ENCODE results near the gene GRB7.

The GRB7 gene

DNA sequence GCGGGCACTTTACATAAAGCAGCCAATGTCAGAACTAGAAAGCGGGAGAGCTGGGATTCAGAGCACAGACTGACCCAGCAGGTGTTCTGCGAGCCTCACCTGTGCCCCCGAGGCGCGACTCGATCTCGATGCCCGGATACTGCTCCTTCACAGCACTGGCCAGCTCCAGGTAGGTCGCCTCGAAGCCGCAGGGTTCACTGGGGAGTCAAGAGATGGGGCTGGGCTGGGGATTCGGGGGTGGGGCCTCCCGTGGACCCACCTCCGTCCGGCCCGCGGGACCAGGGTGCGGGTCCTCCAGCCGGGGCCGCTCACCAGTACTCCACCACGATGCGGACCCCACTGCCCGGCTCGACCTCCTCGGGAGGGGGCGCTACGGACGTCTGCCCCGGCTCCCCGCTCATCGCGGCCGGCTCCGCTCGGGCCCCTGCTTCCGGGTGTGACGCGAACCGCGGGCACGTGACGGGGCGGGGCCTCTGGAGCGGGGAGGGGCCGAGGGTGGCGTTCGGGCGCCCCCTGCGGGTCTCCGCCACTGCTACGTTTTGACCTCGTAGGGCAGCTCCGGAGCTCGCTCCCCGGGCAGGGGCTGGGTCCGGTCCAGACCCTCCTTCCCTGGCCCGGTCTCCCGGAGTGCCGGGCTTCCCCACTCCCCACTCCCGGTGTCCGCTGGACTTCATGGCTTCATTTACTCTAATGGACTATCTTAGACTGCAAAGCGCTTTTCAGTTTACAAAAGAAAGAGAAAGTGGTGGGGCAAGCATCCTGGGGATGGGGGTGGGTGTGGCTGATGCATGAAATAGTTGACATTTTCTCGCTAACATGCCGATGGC, 7.4 kb upstream of the GRB7 start, which contains the start of gene MIEN1:
Gene MIEN1, minus strand, starts transcription at position 438 of the 827 bp plus-strand sequence. Its CDS starts 37 bp downstream, at position 401.
- H3K9ac ChIP-seq (ENCODE audit: low read depth in 1 of 2, low read length in 2 of 2) = peak within 1 kb of the TSS; percentile 82 to 95
- peaks cover 12 to 13% of the 10 kb centered on the region in 2 donors for H3K4me1 ChIP-seq (ENCODE audit: control insufficient read depth in 1 of 2, insufficient read depth in 2 of 2, low read length in 2 of 2)
- peaks cover 12 to 32% of the 10 kb centered on the region in 2 donors for H3K36me3 ChIP-seq (ENCODE audit: control insufficient read depth in 1 of 2, insufficient read depth in 2 of 2, low read length in 2 of 2)
- no peaks in the 10 kb centered on the region for H3K9me3 ChIP-seq (ENCODE audit: control insufficient read depth in 1 of 2, low read length in 2 of 2)
- peak within 1 kb of the TSS; percentile 88 for H3K27ac ChIP-seq (ENCODE audit: low read depth, low read length)
- peak within 1 kb of the TSS; percentile 78 to 89 for H3K4me3 ChIP-seq (ENCODE audit: low read depth in 1 of 2, low read length in 2 of 2)
- no peaks in the 10 kb centered on the region for H3K27me3 ChIP-seq (ENCODE audit: control insufficient read depth in 1 of 2, insufficient read depth in 2 of 2, low read length in 2 of 2)

DNA sequence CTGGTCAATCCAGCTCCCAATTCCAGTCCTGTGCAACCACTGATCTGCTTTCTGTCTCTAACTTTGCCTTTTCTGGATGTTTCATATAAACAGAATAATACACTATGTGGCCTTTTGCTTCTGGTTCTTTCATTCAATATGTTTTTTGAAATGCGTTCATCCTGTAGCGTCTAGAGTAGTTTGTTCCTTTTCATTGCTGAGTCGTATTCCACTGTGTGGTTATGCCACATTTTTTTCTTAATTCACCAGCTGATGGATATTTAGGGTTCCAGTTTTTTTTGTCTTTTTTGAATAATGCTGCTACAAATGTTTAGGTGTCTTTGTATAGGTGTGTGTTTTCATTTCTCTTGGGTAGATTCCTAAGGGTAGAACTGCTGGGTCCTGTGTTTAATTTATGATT, 5.2 kb upstream of the GRB7 start:
- Histone ChIP-seq H3K27ac (ENCODE audit: low read depth, low read length) (no peak overlapping the region), H3K9me3 (ENCODE audit: control insufficient read depth in 1 of 2, low read length in 2 of 2) (no peaks in the 10 kb centered on the region), H3K27me3 (ENCODE audit: control insufficient read depth in 1 of 2, insufficient read depth in 2 of 2, low read length in 2 of 2) (no peaks in the 10 kb centered on the region), H3K9ac (ENCODE audit: low read depth in 1 of 2, low read length in 2 of 2) (no peak overlapping the region), H3K4me3 (ENCODE audit: low read depth in 1 of 2, low read length in 2 of 2) (no peak overlapping the region), H3K4me1 (ENCODE audit: control insufficient read depth in 1 of 2, insufficient read depth in 2 of 2, low read length in 2 of 2) (peaks cover 23 to 24% of the 10 kb centered on the region in 2 donors), H3K36me3 (ENCODE audit: control insufficient read depth in 1 of 2, insufficient read depth in 2 of 2, low read length in 2 of 2) (peaks cover 3 to 13% of the 10 kb centered on the region in 2 donors)

DNA sequence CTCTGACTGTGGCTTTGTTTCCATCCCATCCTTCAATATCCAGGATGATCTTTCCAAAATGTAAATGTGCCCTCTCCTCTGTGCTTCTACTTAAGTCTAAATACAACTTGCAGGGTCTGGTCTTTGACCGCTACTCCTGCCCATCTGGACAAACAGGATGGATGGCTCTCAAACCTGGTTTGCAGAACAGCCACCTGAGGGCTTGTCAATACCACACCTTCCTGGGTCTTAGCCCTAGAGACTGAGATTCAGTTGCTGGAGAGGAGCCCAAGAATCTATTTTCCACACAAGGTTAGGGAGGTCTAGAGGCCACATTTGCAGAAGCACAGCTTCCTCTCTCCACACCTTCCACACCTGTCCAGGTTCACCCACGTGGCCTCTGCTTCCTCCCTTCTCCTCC, 1.9 kb upstream of the GRB7 start:
- Histone ChIP-seq H3K9ac (ENCODE audit: low read depth in 1 of 2, low read length in 2 of 2) (peak overlapping the region in 1 of 2 donors; percentile 29), H3K4me1 (ENCODE audit: control insufficient read depth in 1 of 2, insufficient read depth in 2 of 2, low read length in 2 of 2) (peaks cover 16 to 23% of the 10 kb centered on the region in 2 donors), H3K27me3 (ENCODE audit: control insufficient read depth in 1 of 2, insufficient read depth in 2 of 2, low read length in 2 of 2) (no peaks in the 10 kb centered on the region), H3K27ac (ENCODE audit: low read depth, low read length) (no peak overlapping the region), H3K4me3 (ENCODE audit: low read depth in 1 of 2, low read length in 2 of 2) (peak overlapping the region in 1 of 2 donors; percentile 18), H3K36me3 (ENCODE audit: control insufficient read depth in 1 of 2, insufficient read depth in 2 of 2, low read length in 2 of 2) (no peaks in the 10 kb centered on the region), H3K9me3 (ENCODE audit: control insufficient read depth in 1 of 2, low read length in 2 of 2) (no peaks in the 10 kb centered on the region)

DNA sequence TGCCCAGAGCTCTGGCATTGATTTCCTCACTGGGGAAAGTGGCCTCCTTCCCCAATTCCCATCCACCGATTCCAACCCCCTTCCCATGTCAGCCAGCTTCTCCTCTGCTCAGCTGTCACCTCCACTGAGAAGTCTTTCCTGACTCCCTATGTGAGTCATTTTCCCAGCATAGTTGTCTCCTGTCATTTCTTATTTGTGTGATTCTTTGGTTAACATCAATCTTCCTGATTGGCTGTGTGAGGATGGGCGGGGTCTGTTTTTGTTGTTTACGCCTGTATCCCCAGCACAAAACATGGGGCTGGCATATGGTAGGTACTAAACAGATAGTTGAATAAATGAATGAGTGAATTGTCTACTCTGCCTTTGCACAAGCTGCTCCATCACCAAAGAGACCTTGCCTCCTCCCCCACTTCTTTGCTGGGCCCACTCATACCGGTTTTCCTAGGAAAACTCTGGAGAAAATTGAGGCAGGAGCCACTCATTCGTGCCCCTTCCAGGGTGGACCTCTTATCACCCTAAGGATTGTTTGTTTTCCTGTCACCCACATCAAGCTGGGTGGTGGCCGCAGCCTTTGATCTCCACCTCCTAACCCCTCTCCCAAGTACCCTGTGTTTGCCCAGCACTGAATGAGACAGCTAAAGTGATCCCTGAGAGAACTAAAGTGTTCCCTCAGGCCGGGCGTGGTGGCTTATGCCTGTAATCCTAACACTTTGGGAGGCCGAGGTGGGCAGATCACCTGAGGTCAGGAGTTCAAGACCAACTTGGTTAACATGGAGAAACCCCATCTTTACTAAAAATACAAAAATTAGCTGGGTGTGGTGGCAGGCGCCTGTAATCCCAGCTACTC, 1.2 kb upstream of the GRB7 start:
- H3K9me3 ChIP-seq (ENCODE audit: control insufficient read depth in 1 of 2, low read length in 2 of 2) = no peaks in the 10 kb centered on the region
- peaks cover 16 to 26% of the 10 kb centered on the region in 2 donors for H3K4me1 ChIP-seq (ENCODE audit: control insufficient read depth in 1 of 2, insufficient read depth in 2 of 2, low read length in 2 of 2)
- H3K27ac ChIP-seq (ENCODE audit: low read depth, low read length) = no peak overlapping the region
- H3K27me3 ChIP-seq (ENCODE audit: control insufficient read depth in 1 of 2, insufficient read depth in 2 of 2, low read length in 2 of 2) = no peaks in the 10 kb centered on the region
- H3K36me3 ChIP-seq (ENCODE audit: control insufficient read depth in 1 of 2, insufficient read depth in 2 of 2, low read length in 2 of 2) = no peaks in the 10 kb centered on the region
- H3K4me3 ChIP-seq (ENCODE audit: low read depth in 1 of 2, low read length in 2 of 2) = peak overlapping the region in 1 of 2 donors; percentile 18
- H3K9ac ChIP-seq (ENCODE audit: low read depth in 1 of 2, low read length in 2 of 2) = peak overlapping the region; percentile 86 to 88

DNA sequence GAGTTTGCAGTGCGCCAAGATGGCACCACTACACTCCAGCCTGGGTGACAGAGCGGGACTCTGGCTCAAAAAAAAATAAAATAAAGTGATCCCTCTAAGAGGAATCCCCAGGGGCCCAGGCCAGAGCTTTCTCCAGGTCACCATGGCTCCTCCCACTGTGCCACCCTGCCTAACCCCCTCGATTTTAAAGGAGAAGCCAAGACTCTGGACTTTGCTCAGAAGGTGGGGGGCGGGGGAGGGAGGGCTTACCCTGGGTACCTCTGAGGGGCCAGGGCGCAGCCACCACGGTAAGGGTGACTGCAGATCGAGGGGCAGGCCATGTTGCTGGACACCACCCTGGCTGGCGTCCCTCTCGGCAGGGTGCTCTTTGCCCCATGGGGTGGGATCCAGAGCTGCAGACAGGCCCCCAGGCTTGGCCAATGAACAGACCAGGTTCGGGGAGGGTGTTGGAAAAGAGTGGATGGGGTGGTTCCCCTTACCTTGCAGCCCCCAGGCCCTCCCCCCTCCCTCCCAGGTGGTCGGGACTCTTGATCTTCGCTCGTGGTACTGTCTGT, 455 bp upstream of the GRB7 start:
- H3K27ac ChIP-seq (ENCODE audit: low read depth, low read length) = peak overlapping the region; percentile 86
- H3K4me3 ChIP-seq (ENCODE audit: low read depth in 1 of 2, low read length in 2 of 2) = peak overlapping the region; percentile 75 to 82
- H3K27me3 ChIP-seq (ENCODE audit: control insufficient read depth in 1 of 2, insufficient read depth in 2 of 2, low read length in 2 of 2) = no peaks in the 10 kb centered on the region

DNA sequence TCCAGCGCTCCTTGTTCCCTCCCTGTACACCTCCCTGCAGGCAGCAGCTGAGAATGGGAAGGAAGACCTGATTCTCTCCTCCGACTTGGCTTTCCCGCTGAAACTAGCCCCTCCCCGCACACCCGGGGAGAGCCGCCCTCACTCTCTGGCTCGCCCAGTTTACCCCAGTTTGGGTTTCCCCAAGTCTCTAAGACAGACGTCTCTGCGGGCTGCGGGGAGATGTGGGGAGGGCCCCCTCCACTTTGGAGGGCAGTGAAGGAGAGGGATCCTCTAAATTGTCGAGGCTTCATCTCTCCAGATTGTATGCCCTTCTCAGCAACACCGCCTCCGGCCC, 797 bp downstream of the GRB7 start:
- Histone ChIP-seq H3K27me3 (ENCODE audit: control insufficient read depth in 1 of 2, insufficient read depth in 2 of 2, low read length in 2 of 2) (peaks cover 0 to 4% of the 10 kb centered on the region in 2 donors), H3K9ac (ENCODE audit: low read depth in 1 of 2, low read length in 2 of 2) (peak overlapping the region; percentile 86 to 88), H3K4me1 (ENCODE audit: control insufficient read depth in 1 of 2, insufficient read depth in 2 of 2, low read length in 2 of 2) (peaks cover 16 to 26% of the 10 kb centered on the region in 2 donors), H3K4me3 (ENCODE audit: low read depth in 1 of 2, low read length in 2 of 2) (peak overlapping the region; percentile 75 to 82), H3K36me3 (ENCODE audit: control insufficient read depth in 1 of 2, insufficient read depth in 2 of 2, low read length in 2 of 2) (peaks cover 5 to 10% of the 10 kb centered on the region in 2 donors), H3K9me3 (ENCODE audit: control insufficient read depth in 1 of 2, low read length in 2 of 2) (no peaks in the 10 kb centered on the region), H3K27ac (ENCODE audit: low read depth, low read length) (peak overlapping the region; percentile 86)

More for the DNA sequence above, 455 bp upstream of the GRB7 start:
- Histone ChIP-seq H3K4me1 (ENCODE audit: control insufficient read depth in 1 of 2, insufficient read depth in 2 of 2, low read length in 2 of 2) (peaks cover 16 to 26% of the 10 kb centered on the region in 2 donors), H3K9ac (ENCODE audit: low read depth in 1 of 2, low read length in 2 of 2) (peak overlapping the region; percentile 86 to 88), H3K9me3 (ENCODE audit: control insufficient read depth in 1 of 2, low read length in 2 of 2) (no peaks in the 10 kb centered on the region), H3K36me3 (ENCODE audit: control insufficient read depth in 1 of 2, insufficient read depth in 2 of 2, low read length in 2 of 2) (peaks cover 0 to 2% of the 10 kb centered on the region in 2 donors)

DNA sequence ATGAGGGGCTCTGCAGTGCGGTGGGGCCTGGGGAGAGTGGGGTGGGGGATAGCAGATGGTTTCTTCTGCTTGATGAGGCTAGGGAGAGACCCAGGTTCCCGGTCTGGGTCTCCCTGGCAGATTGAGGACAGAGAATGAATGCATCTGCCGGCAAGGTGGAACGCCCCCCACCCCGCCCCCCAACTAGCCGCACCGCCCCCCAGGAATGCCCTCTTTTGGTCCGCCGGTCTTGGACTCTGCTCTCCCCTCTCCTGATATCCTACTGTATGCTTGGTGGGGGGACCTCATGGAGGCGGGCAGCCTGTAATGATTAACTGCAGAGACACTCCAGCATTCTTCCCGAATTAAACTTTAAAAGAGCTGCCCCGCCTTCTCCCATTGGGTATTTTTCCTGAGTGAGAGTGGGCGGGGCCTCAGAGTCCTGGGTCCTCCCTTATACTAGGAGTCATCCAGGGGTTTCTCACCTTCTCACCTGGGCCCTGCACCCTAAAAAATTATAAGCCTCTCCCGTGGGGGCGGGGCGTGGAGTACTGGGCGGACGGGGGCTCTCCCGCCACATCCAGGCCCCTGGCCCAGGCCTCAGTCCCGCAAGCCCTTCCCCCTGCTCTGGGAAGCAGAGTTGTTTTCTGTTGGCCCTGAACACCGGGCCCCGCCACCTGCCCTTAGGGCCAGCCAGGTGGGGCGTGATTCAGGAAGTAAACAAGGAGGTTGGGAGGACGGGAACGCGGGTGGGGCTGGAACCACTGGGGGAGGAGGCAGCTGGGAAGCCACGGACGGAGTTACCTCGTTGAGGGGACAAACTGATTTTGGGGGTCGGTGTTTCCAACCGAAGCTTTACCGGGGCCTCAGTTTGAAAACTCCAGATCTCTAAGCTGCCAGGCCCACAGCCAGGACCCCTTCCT, 1.5 kb downstream of the GRB7 start:
- Histone ChIP-seq H3K27ac (ENCODE audit: low read depth, low read length) (peak overlapping the region; percentile 86), H3K36me3 (ENCODE audit: control insufficient read depth in 1 of 2, insufficient read depth in 2 of 2, low read length in 2 of 2) (peaks cover 5 to 14% of the 10 kb centered on the region in 2 donors), H3K9me3 (ENCODE audit: control insufficient read depth in 1 of 2, low read length in 2 of 2) (no peaks in the 10 kb centered on the region), H3K27me3 (ENCODE audit: control insufficient read depth in 1 of 2, insufficient read depth in 2 of 2, low read length in 2 of 2) (peaks cover 0 to 4% of the 10 kb centered on the region in 2 donors), H3K9ac (ENCODE audit: low read depth in 1 of 2, low read length in 2 of 2) (peak overlapping the region; percentile 72 to 88), H3K4me3 (ENCODE audit: low read depth in 1 of 2, low read length in 2 of 2) (peak overlapping the region; percentile 75 to 82), H3K4me1 (ENCODE audit: control insufficient read depth in 1 of 2, insufficient read depth in 2 of 2, low read length in 2 of 2) (peaks cover 16 to 26% of the 10 kb centered on the region in 2 donors)

DNA sequence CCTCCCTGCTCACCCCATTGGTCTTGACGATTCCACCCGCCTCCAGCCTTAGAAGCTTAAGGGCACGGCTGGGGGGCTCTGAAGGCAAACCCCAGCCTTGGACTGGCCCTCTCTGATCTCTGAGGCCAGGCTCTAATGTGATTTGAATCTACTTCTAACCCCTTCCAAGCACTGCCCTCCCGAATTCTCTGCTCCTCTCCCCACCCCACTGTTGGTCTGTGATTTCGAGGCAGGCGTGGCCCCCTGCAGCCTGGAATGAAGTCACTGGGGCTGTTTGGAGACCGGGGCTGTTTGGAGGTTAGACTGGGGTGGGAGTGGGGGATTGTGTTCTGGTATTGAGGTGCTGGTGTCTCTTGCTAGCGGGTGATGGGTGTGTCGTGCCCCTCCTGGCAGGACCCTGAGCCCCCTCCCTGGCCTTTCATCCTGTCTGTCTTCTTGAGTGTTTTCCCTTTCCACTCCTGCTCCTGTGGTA, 2.2 kb downstream of the GRB7 start:
- peaks cover 11 to 20% of the 10 kb centered on the region in 2 donors for H3K36me3 ChIP-seq (ENCODE audit: control insufficient read depth in 1 of 2, insufficient read depth in 2 of 2, low read length in 2 of 2)
- H3K27ac ChIP-seq (ENCODE audit: low read depth, low read length) = peak overlapping the region; percentile 84
- peaks cover 16 to 26% of the 10 kb centered on the region in 2 donors for H3K4me1 ChIP-seq (ENCODE audit: control insufficient read depth in 1 of 2, insufficient read depth in 2 of 2, low read length in 2 of 2)
- peaks cover 0 to 4% of the 10 kb centered on the region in 2 donors for H3K27me3 ChIP-seq (ENCODE audit: control insufficient read depth in 1 of 2, insufficient read depth in 2 of 2, low read length in 2 of 2)
- peak overlapping the region; percentile 72 to 88 for H3K9ac ChIP-seq (ENCODE audit: low read depth in 1 of 2, low read length in 2 of 2)
- H3K9me3 ChIP-seq (ENCODE audit: control insufficient read depth in 1 of 2, low read length in 2 of 2) = no peaks in the 10 kb centered on the region
- H3K4me3 ChIP-seq (ENCODE audit: low read depth in 1 of 2, low read length in 2 of 2) = peak overlapping the region; percentile 75 to 79

Measured in duodenal mucosa (tissue), 2 donors.